ENCODE results near the gene B4GALT4. TPM values are rescaled to one million over a fixed set of nuclear protein-coding genes. Genes with fewer than 3 reads are reported as not detected.

Gene B4GALT4
- total and polyA plus RNA-seq, 2 of the 8 experiments (the other 6 are each of a cell fraction or from before 2014, with no cell fraction given) = 14.6 to 44.7 TPM

- no peaks in the 10 kb centered on the region for H3K9me3 ChIP-seq (ENCODE audit: insufficient read depth in 2 of 2, low read depth in 1 of 2, low read length in 1 of 2)
- H3K79me2 ChIP-seq (ENCODE audit: control insufficient read depth in 1 of 2, insufficient read depth in 2 of 2, low read length in 2 of 2) = no peaks in the 10 kb centered on the region
- H3K9ac ChIP-seq (replicated peaks in 1 of 4; ENCODE audit: extremely low read depth in 1 of 4, low read depth in 3 of 4, low read length in 3 of 4) = no peak overlapping the region
- 94% methylated on average over 1 of the region's 1 CpG; no CpG with 5 or more reads in 1 of the 2 experiments for WGBS, 2 experiments (ENCODE audit: extremely low coverage in 1 of 2, insufficient coverage in 1 of 2, insufficient read length in 1 of 2, insufficient replicate concordance in 2 of 2, low coverage in 1 of 2, low lambda C conversion rate in 2 of 2, missing lambda C conversion rate in 1 of 2)
- H3K27ac ChIP-seq (ENCODE audit: low read depth, low read length) = no peak overlapping the region
- CTCF ChIA-PET (ENCODE audit: partially characterized antibody) = no interaction called here
- no peak overlapping the region for H4K5ac ChIP-seq (ENCODE audit: insufficient read length, low read depth, low read length)
- H3K23me2 ChIP-seq (ENCODE audit: low read depth, low read length) = no peaks in the 10 kb centered on the region; the same call in 1 of the 2 replicates
- TF ChIP-seq EZH2 (IDR thresholded peaks at IDR 0.05; ENCODE audit: low read depth, low read length, severe bottlenecking) (no peak), BACH1 (IDR thresholded peaks at IDR 0.05; ENCODE audit: low read length) (no peak), HDAC2 (IDR thresholded peaks at IDR 0.05; ENCODE audit: borderline replicate concordance in 1 of 2, low read depth in 2 of 2, low read length in 2 of 2) (no peak), USF2 (IDR thresholded peaks at IDR 0.05; ENCODE audit: low read length) (no peak), KDM1A (IDR thresholded peaks at IDR 0.05; ENCODE audit: borderline replicate concordance, low read length) (no peak), CTBP2 (IDR thresholded peaks at IDR 0.05; ENCODE audit: borderline replicate concordance, insufficient read depth, insufficient read length, low read length) (no peak), SIN3A (conservative IDR thresholded peaks at IDR 0.05 in 1 of 2, IDR thresholded peaks at IDR 0.05 in 1 of 2; ENCODE audit: low read depth in 1 of 2, low read length in 2 of 2) (no peak), JUND (IDR thresholded peaks at IDR 0.05; ENCODE audit: low read length) (no peak)
- H3K27me3 ChIP-seq (replicated peaks in 1 of 4; ENCODE audit: control insufficient read depth in 3 of 4, extremely low read depth in 1 of 4, insufficient read depth in 3 of 4, low read length in 3 of 4) = no peaks in the 10 kb centered on the region
- POLR2A ChIA-PET (ENCODE audit: partially characterized antibody) = no interaction called here
- no peak overlapping the region for H2BK5ac ChIP-seq (ENCODE audit: low read depth, low read length)
- no peaks in the 10 kb centered on the region for H3K36me3 ChIP-seq (ENCODE audit: control insufficient read depth in 2 of 4, insufficient read depth in 4 of 4, low read length in 3 of 4)
- no peak overlapping the region for H4K91ac ChIP-seq (replicated peaks; ENCODE audit: insufficient read length, low read length)
- DNase-seq (ENCODE audit: low read depth in 1 of 2, low spot score in 2 of 2) (no peak), FAIRE-seq (no peak)
- no peak overlapping the region for H2BK12ac ChIP-seq (ENCODE audit: low read depth, low read length)
- no peak overlapping the region for H3K56ac ChIP-seq (replicated peaks; ENCODE audit: insufficient read length, low read depth, low read length)
- H4K20me1 ChIP-seq (replicated peaks in 1 of 2; ENCODE audit: control insufficient read depth in 1 of 2, insufficient read depth in 2 of 2, low read length in 2 of 2) = no peaks in the 10 kb centered on the region
- no peak overlapping the region for H3K18ac ChIP-seq (ENCODE audit: extremely low read depth, low read length)
- no peak overlapping the region for H3K4ac ChIP-seq (replicated peaks; ENCODE audit: insufficient read length, low read depth, low read length)
- H3K79me1 ChIP-seq (ENCODE audit: low read depth, low read length) = no peaks in the 10 kb centered on the region
- H2BK120ac ChIP-seq (replicated peaks; ENCODE audit: low read depth, low read length) = no peak overlapping the region
- H3K4me3 ChIP-seq (ENCODE audit: extremely low read depth in 1 of 4, insufficient read depth in 2 of 4, low read depth in 3 of 4, low read length in 4 of 4) = no peak overlapping the region
- no peak overlapping the region for H3K4me2 ChIP-seq (ENCODE audit: insufficient read depth in 1 of 2, low read depth in 2 of 2, low read length in 2 of 2)
- H2BK20ac ChIP-seq (ENCODE audit: low read length) = no peak overlapping the region
- no peak overlapping the region for H4K8ac ChIP-seq (ENCODE audit: extremely low read depth, insufficient read depth, low read length)
- H2BK15ac ChIP-seq (ENCODE audit: low read length) = no peak overlapping the region
- H3K4me1 ChIP-seq (replicated peaks in 1 of 4; ENCODE audit: control insufficient read depth in 3 of 4, insufficient read depth in 4 of 4, low read length in 3 of 4) = no peaks in the 10 kb centered on the region
- H3K23ac ChIP-seq (ENCODE audit: insufficient read length) = no peak overlapping the region
- no peak overlapping the region for H2AFZ ChIP-seq (ENCODE audit: low read length)
- no peak overlapping the region for H3K14ac ChIP-seq (ENCODE audit: insufficient read length)
- no peak overlapping the region for H2AK5ac ChIP-seq (ENCODE audit: low read depth, low read length)
Observed at GRCh38 chr3:119195151-119195476, 45.6 kb downstream of the B4GALT4 start.
